SK-N-SH (cell line): ENCODE results near the gene SLC2A3. TPM values are rescaled to one million over a fixed set of nuclear protein-coding genes. Genes with fewer than 3 reads are reported as not detected.
"Not testable (repeated sequence)": the region's sequence is repeated elsewhere in the genome, so short reads cannot be mapped to it uniquely, and the experiment has no call there.

ENCODE experiments used
- CTCF ChIA-PET: fragments of 300-600, 350-600 bp; formaldehyde crosslinking; extraction: SDS; loops from one replicate; lab custom pipeline; 2021; lab: Yijun Ruan, JAX
- POLR2A ChIA-PET: fragments of 350-600 bp; sonication (Branson Sonifier 250); formaldehyde crosslinking; extraction: SDS; loops from one replicate; lab custom pipeline; 2020; ENCODE audit warnings: antibody characterized with exemption, inconsistent platforms; lab: Yijun Ruan, JAX
- DNase-seq: peaks from one replicate; pipeline ENCODE4 v3.0.0; 2012
- H2AFZ ChIP-seq: fragments of 200-600 bp; sonication (generic); 2 replicates; pipeline ENCODE4 v1.8.1; 2016; ENCODE audit warnings: antibody characterized with exemption, mild to moderate bottlenecking, low read depth
- H3F3A ChIP-seq: fragments of 200-600 bp; sonication (generic); replicated peaks from 2 replicates; pipeline ENCODE3; 2016; ENCODE audit warnings: antibody characterized with exemption, mild to moderate bottlenecking; ENCODE audit not compliant: insufficient read depth
- H3K27ac ChIP-seq, 2 experiments: fragments of 200-500 bp in 1 of 2; fragments of 200-600 bp in 1 of 2; sonication (Bioruptor generic) in 1 of 2; sonication (generic), shearing (Covaris generic) in 1 of 2; 2 replicates each; pipeline versions ENCODE4 v1.5.1 to v1.6.1; 2014 to 2016; ENCODE audit warnings: low read depth in 2 of 2, inconsistent platforms in 1 of 2, low read length in 1 of 2, mild to moderate bottlenecking in 1 of 2, mixed read lengths in 1 of 2
- H3K27me3 ChIP-seq: fragments of 200-600 bp; sonication (generic), shearing (Covaris generic); 2 replicates; pipeline ENCODE4 v1.6.1; 2016; ENCODE audit warnings: mixed run types; ENCODE audit not compliant: insufficient read depth
- H3K36me3 ChIP-seq, 2 experiments: fragments of 200-500 bp in 1 of 2; fragments of 200-600 bp in 1 of 2; sonication (Bioruptor generic) in 1 of 2; sonication (generic) in 1 of 2; replicated peaks in 1 of 2; 2 replicates each; pipeline versions ENCODE3 to v1.5.1; 2014 to 2016; ENCODE audit warnings: low read length in 1 of 2, mild to moderate bottlenecking in 1 of 2; ENCODE audit not compliant: insufficient read depth in 2 of 2, control insufficient read depth in 1 of 2
- H3K4me1 ChIP-seq, 2 experiments: fragments of 200-500 bp in 1 of 2; fragments of 200-600 bp in 1 of 2; sonication (Bioruptor generic) in 1 of 2; sonication (generic), shearing (Covaris generic) in 1 of 2; 2 replicates each; pipeline versions ENCODE4 v1.5.1 to v1.6.1; 2014 to 2016; ENCODE audit warnings: low read depth in 1 of 2, low read length in 1 of 2, mixed run types in 1 of 2; ENCODE audit not compliant: insufficient read depth in 2 of 2, control insufficient read depth in 1 of 2
- H3K4me2 ChIP-seq: fragments of 200-600 bp; sonication (generic), shearing (Covaris generic); 2 replicates; pipeline ENCODE4 v1.6.1; 2017; ENCODE audit warnings: mixed run types
- H3K4me3 ChIP-seq, 2 experiments: fragments of 200-500 bp in 1 of 2; fragments of 200-600 bp in 1 of 2; sonication (Bioruptor generic) in 1 of 2; sonication (generic), shearing (Covaris generic) in 1 of 2; 2 replicates each; pipeline versions ENCODE4 v1.5.1 to v1.8.1; 2014 to 2016; ENCODE audit warnings: low read depth in 2 of 2, inconsistent platforms in 1 of 2, low read length in 1 of 2, mild to moderate bottlenecking in 1 of 2, mixed read lengths in 1 of 2, moderate library complexity in 1 of 2
- H3K79me2 ChIP-seq: fragments of 200-600 bp; sonication (generic); 2 replicates; pipeline ENCODE4 v1.8.1; 2017; ENCODE audit warnings: mild to moderate bottlenecking; ENCODE audit not compliant: insufficient read depth
- H3K9ac ChIP-seq: fragments of 200-600 bp; sonication (generic); 2 replicates; pipeline ENCODE4 v1.6.1; 2017; ENCODE audit warnings: mixed run types
- H3K9me2 ChIP-seq: fragments of 200-600 bp; sonication (generic); 2 replicates; pipeline ENCODE4 v1.6.1; 2017; ENCODE audit warnings: mixed run types
- H3K9me3 ChIP-seq: fragments of 200-600 bp; sonication (generic); 2 replicates; pipeline ENCODE4 v1.6.1; 2017; ENCODE audit warnings: mixed run types, mild to moderate bottlenecking, moderate library complexity
- H4K20me1 ChIP-seq: fragments of 200-600 bp; sonication (generic); 2 replicates; pipeline ENCODE4 v1.6.1; 2017; ENCODE audit warnings: mild to moderate bottlenecking, mixed run types; ENCODE audit not compliant: insufficient read depth
- CHD2 ChIP-seq: fragments of 150-350 bp; IDR thresholded peaks from 2 replicates; pipeline ENCODE4 v1.6.1; 2018; ENCODE audit warnings: low read length; ENCODE audit not compliant: partially characterized antibody
- ELF1 ChIP-seq: IDR thresholded peaks from 2 replicates; pipeline ENCODE4 v1.4.0; 2012
- EP300 ChIP-seq, 2 experiments: IDR thresholded peaks; 2 replicates each; pipeline versions ENCODE4 v1.4.0 to v1.6.1; 2012; ENCODE audit warnings: borderline replicate concordance in 1 of 2, low read depth in 1 of 2, low read length in 1 of 2
- EZH2phosphoT487 ChIP-seq: fragments of 200-600 bp; sonication (generic); IDR thresholded peaks from 2 replicates; pipeline ENCODE4 v1.6.1; 2017; ENCODE audit warnings: low read depth, mixed run types, mild to moderate bottlenecking, antibody characterized with exemption, moderate library complexity, borderline replicate concordance
- FOSL2 ChIP-seq: IDR thresholded peaks from 2 replicates; pipeline ENCODE4 v1.4.0; 2012; ENCODE audit warnings: low read depth, mild to moderate bottlenecking, moderate library complexity, borderline replicate concordance
- GABPA ChIP-seq: IDR thresholded peaks from 2 replicates; pipeline ENCODE4 v1.4.0; 2012; ENCODE audit warnings: low read depth, mild to moderate bottlenecking
- JUND ChIP-seq: IDR thresholded peaks from 2 replicates; pipeline ENCODE4 v1.4.0; 2012
- NRF1 ChIP-seq: IDR thresholded peaks from 2 replicates; pipeline ENCODE4 v1.6.1; 2012; ENCODE audit warnings: low read depth, mild to moderate bottlenecking, low read length
- RCOR1 ChIP-seq: fragments of 150-350 bp; IDR thresholded peaks from 2 replicates; pipeline ENCODE4 v1.6.1; 2017; ENCODE audit warnings: antibody characterized with exemption, low read length
- REST ChIP-seq: IDR thresholded peaks from 2 replicates; pipeline ENCODE4 v1.6.1; 2012; ENCODE audit warnings: mild to moderate bottlenecking, low read depth, low read length, moderate library complexity
- RFX5 ChIP-seq: IDR thresholded peaks from 2 replicates; pipeline ENCODE4 v1.6.1; 2012; ENCODE audit warnings: mild to moderate bottlenecking, improper control_type of control experiment, low read length
- RXRA ChIP-seq: IDR thresholded peaks from 2 replicates; pipeline ENCODE4 v1.4.0; 2012; ENCODE audit warnings: low read depth, mild to moderate bottlenecking, borderline replicate concordance
- SIN3A ChIP-seq: IDR thresholded peaks from 2 replicates; pipeline ENCODE4 v1.6.1; 2012; ENCODE audit warnings: low read depth, mild to moderate bottlenecking, low read length, moderate library complexity, borderline replicate concordance
- TAF1 ChIP-seq: IDR thresholded peaks from 2 replicates; pipeline ENCODE4 v1.6.1; 2012; ENCODE audit warnings: low read depth, mild to moderate bottlenecking, low read length, moderate library complexity, borderline replicate concordance
- TCF12 ChIP-seq: IDR thresholded peaks from 2 replicates; pipeline ENCODE4 v1.4.0; 2012
- WGBS: methylation state at CpG from one replicate; pipeline ENCODE4 v1.1.6; 2017; ENCODE audit warnings: low lambda C conversion rate; 5-methylcytosine and 5-hydroxymethylcytosine counted together
- polyA plus RNA-seq, 3 experiments: library from polyadenylated mRNA; depleted of rRNA; stranded (reverse); fragments of >200 nt; gene quantifications; 2 replicates each; pipeline ENCODE4 v1.2.3, GENCODE V29; 2012
- TF ChIP-seq, protein P1 (sequence below): fragments of 150-350 bp; IDR thresholded peaks from 2 replicates; pipeline ENCODE4 v1.6.1; 2017; ENCODE audit warnings: antibody characterized with exemption, low read length, low read depth, borderline replicate concordance

Gene SLC2A3
- polyA plus RNA-seq, 1 of the 3 experiments (the other 2 are of a cell fraction) = 26.6 TPM

GRCh38 chr12:7951671-7952070 is 15.7 kb upstream of the SLC2A3 start (continued):
- TF ChIP-seq REST (no peak), EZH2phosphoT487 (no peak), RFX5 (no peak), EP300 (IDR thresholded peaks at IDR 0.05; ENCODE audit: borderline replicate concordance in 1 of 2, low read depth in 1 of 2, low read length in 1 of 2) (no peak)

GRCh38 chr12:7950230-7950943 is 14.4 kb upstream of the SLC2A3 start:
- CTCF ChIA-PET = interaction anchor here (0.6 kb wide), 1 partner anchor 726 kb away, joined by 3 read pairs; no protein-coding TSS in a partner anchor
- H3K27ac ChIP-seq, H3K9ac ChIP-seq, DNase-seq, H3F3A ChIP-seq, POLR2A ChIA-PET, H3K9me2 ChIP-seq, H3K9me3 ChIP-seq, H4K20me1 ChIP-seq, H3K4me2 ChIP-seq, H3K4me3 ChIP-seq, H3K79me2 ChIP-seq, H2AFZ ChIP-seq, H3K36me3 ChIP-seq, H3K4me1 ChIP-seq, H3K27me3 ChIP-seq: not testable (repeated sequence)
- 72% methylated on average over 14 of the region's 14 CpGs for WGBS

DNA sequence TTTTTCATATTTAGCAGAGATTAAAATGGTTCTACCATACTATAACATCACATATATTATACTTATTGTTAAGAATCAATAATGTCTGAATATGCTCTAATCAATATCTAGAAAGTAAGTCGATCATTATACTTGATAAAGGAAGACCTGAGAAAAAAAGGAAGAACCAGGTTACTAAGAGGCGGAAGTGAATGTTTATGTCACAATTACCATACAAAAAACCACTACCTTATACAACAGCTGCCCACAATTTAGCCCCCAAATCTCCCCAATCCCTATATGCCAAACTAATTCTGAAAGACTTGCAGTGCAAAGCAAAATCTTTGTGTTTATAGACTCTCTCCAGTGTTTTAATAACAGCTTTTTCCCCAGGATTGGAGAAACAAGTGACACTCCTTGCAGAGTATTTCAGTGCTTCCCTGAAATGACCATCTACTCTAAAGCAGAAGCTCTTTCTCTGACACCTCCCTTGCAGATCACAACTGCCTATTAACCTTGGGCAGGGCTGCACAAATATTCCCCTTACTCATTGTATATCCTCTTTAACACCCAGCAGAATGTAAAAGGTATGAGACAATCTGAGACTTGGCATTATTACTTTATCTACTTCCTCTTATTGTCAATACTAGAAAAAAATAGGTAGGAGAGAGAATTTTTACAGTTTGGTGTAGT is 12.7 kb upstream of the SLC2A3 start:
- POLR2A ChIA-PET = no interaction called here
- Histone ChIP-seq H3K4me1 (no peaks in the 10 kb centered on the region), H3K79me2 (no peaks in the 10 kb centered on the region), H3K36me3 (no peaks in the 10 kb centered on the region), H3K9ac (no peak overlapping the region), H2AFZ (no peak overlapping the region), H3K27ac (no peak overlapping the region), H3K4me3 (no peak overlapping the region), H3K27me3 (no peaks in the 10 kb centered on the region), H4K20me1 (no peaks in the 10 kb centered on the region), H3F3A (no peaks in the 10 kb centered on the region), H3K9me3 (no peaks in the 10 kb centered on the region), H3K4me2 (no peak overlapping the region), H3K9me2 (no peaks in the 10 kb centered on the region)
- CTCF ChIA-PET = no interaction called here
- no peak for DNase-seq
- WGBS = 45% methylated on average over 2 of the region's 2 CpGs
- no peak for TF ChIP-seq TAF1
- TF ChIP-seq CHD2 = no peak
- TF ChIP-seq ELF1 = no peak
- no peak for TF ChIP-seq SIN3A
- TF ChIP-seq NRF1 = no peak
- TF ChIP-seq RCOR1 = no peak
- TF ChIP-seq JUND = no peak
- no peak for TF ChIP-seq TCF12
- TF ChIP-seq, protein P1, sequence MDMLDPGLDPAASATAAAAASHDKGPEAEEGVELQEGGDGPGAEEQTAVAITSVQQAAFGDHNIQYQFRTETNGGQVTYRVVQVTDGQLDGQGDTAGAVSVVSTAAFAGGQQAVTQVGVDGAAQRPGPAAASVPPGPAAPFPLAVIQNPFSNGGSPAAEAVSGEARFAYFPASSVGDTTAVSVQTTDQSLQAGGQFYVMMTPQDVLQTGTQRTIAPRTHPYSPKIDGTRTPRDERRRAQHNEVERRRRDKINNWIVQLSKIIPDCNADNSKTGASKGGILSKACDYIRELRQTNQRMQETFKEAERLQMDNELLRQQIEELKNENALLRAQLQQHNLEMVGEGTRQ = no peak
- no peak for TF ChIP-seq FOSL2
- no peak for TF ChIP-seq RXRA
- no peak for TF ChIP-seq GABPA
